Lower leg skin (tissue), 4 donors: Measurements from ENCODE around the gene DDX11. TPM values are rescaled to one million over a fixed set of nuclear protein-coding genes. Genes with fewer than 3 reads are reported as not detected.
"Not testable (repeated sequence)": the region's sequence is repeated elsewhere in the genome, so short reads cannot be mapped to it uniquely, and the experiment has no call there.

Experiments
- DNase-seq, 2 donors: peaks; one replicate each; pipeline ENCODE4 v3.0.0-alpha.2; 2019; ENCODE audit warnings: low spot score in 2 of 2
- H3K4me3 ChIP-seq: fragments of 200-600 bp; sonication (generic); 2 replicates; pipeline ENCODE4 v1.5.1; 2017; ENCODE audit warnings: mild to moderate bottlenecking, low read depth; ENCODE audit not compliant: poor library complexity, severe bottlenecking
- POLR2A ChIP-seq, 2 donors: fragments of 450-650 bp; IDR thresholded peaks; one replicate each; pipeline ENCODE4 v1.6.1; 2016 to 2017; ENCODE audit warnings: antibody characterized with exemption in 2 of 2, mild to moderate bottlenecking in 1 of 2, moderate library complexity in 1 of 2
- WGBS, 2 donors: methylation state at CpG; one replicate each; pipeline ENCODE4 v1.1.5; 2018; 5-methylcytosine and 5-hydroxymethylcytosine counted together
- intact Hi-C: fragments of 100-400 bp; cut with DNase I; formaldehyde crosslinking; loops from one replicate; pipeline ENCODE4 v1.15.0; 2023; ENCODE audit warnings: low total_unique reads
- total RNA-seq, 4 donors: library from RNA; depleted of rRNA; stranded (reverse); fragments of >200 nt; gene quantifications; one replicate each; pipeline ENCODE4 v1.1.0, GENCODE V29; 2016
- TF ChIP-seq, protein P1 (sequence below), 3 donors: fragments of 450-650 bp; IDR thresholded peaks; one replicate each; pipeline ENCODE4 v1.5.1; 2016; ENCODE audit warnings: antibody characterized with exemption in 3 of 3, mild to moderate bottlenecking in 3 of 3, moderate library complexity in 2 of 3

The DDX11 gene
- total RNA-seq, 4 donors from 2014 or later = 23.5 to 26.8 (median 25.7) TPM

DNA sequence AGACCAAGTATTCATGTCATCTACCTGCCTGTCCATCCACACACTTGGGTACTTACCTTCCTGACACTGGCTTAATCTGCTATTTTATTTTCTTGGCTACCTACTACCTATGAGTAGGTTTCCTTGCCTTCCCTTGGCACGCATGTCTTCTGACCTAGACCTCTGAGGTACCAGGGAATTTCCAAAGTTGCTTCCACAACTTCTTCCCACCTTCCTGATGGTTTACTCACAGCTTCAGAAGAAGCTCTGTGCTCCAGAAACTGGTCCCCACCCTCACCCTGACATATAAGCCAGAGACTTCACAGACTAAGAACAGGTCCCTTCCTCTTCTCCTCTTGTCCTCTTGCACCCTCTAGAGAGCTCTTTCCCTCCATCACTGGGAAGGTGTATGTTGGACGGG lies 35.7 kb upstream of the DDX11 start:
- WGBS, 2 donors = 91 to 95% methylated on average over 2 of the region's 2 CpGs
- intact Hi-C loops = no loop called here
- DNase-seq = no peak
- TF ChIP-seq, protein P1, sequence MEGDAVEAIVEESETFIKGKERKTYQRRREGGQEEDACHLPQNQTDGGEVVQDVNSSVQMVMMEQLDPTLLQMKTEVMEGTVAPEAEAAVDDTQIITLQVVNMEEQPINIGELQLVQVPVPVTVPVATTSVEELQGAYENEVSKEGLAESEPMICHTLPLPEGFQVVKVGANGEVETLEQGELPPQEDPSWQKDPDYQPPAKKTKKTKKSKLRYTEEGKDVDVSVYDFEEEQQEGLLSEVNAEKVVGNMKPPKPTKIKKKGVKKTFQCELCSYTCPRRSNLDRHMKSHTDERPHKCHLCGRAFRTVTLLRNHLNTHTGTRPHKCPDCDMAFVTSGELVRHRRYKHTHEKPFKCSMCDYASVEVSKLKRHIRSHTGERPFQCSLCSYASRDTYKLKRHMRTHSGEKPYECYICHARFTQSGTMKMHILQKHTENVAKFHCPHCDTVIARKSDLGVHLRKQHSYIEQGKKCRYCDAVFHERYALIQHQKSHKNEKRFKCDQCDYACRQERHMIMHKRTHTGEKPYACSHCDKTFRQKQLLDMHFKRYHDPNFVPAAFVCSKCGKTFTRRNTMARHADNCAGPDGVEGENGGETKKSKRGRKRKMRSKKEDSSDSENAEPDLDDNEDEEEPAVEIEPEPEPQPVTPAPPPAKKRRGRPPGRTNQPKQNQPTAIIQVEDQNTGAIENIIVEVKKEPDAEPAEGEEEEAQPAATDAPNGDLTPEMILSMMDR (IDR thresholded peaks at IDR 0.05) = no peak
- no peak for TF ChIP-seq POLR2A (IDR thresholded peaks at IDR 0.05)
- H3K4me3 ChIP-seq = no peak overlapping the region

DNA sequence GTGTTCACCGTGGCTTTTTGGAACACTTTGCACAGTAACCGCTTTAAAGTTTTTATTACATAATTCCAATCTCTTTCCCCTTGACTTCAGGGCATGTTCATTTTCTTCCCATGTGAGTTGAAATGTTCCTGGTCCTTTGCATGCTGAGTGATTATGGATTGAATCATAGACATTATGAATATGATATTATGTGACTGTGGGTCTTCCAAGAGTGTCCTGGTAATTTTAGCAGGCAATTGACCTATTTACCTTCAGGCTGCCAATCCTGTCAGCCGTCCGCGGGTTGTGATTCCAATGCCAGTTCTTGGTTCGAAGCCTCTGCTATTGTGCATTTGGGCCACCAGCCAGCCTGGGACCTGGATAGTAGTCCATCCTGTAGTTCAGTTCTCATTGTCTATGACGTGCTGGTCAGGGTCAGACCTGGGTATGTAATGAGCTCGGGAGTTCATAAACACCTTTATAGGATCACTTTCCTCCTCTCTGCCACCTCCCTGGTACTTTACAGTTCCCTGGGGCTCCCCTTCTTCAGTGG lies 32.6 kb upstream of the DDX11 start:
- WGBS, 2 donors = 72 to 88% methylated on average over 8 of the region's 8 CpGs
- TF ChIP-seq, protein P1 (IDR thresholded peaks at IDR 0.05) = no peak
- H3K4me3 ChIP-seq = no peak overlapping the region
- intact Hi-C loops = no loop called here
- peak in 1 of 2 donors; percentile 26 for DNase-seq

GRCh38 chr12:31050143-31050542 lies 23.5 kb upstream of the DDX11 start:
- H3K4me3 ChIP-seq, intact Hi-C loops, DNase-seq: not testable (repeated sequence)
- WGBS, 2 donors = 91 to 97% methylated on average over 2 of the region's 2 CpGs

GRCh38 chr12:31050548-31050947 lies 23.1 kb upstream of the DDX11 start:
- intact Hi-C loops, H3K4me3 ChIP-seq: not testable (repeated sequence)
- WGBS, 2 donors = 84% methylated on average over 7 of the region's 7 CpGs
- DNase-seq = peak in 1 of 2 donors; percentile 45

GRCh38 chr12:31051692-31052091 lies 22.0 kb upstream of the DDX11 start:
- intact Hi-C loops, DNase-seq, H3K4me3 ChIP-seq: not testable (repeated sequence)
- 69 to 77% methylated on average over 5 of the region's 5 CpGs for WGBS, 2 donors

DNA sequence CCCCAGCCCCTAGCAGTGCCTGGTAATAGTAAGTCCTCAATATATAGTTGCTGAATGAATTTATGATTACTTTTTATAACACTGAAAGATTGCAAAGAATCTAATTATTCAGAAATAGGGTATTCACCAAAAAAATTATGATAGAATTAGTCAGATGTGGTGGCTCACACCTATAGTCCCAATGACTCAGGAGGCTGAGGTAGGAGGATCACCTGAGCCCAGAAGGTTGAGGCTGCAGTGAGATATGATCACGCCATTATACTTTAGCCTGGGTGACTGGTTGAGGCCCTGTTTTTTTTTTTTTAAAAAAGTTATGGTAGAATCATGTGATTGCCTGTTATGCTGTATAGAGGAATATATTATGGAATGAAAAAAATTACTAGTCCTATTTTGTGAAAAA lies 21.5 kb upstream of the DDX11 start:
- H3K4me3 ChIP-seq, intact Hi-C loops, DNase-seq: not testable (repeated sequence)
- WGBS, 2 donors = 93 to 97% methylated on average over 1 of the region's 1 CpG

DNA sequence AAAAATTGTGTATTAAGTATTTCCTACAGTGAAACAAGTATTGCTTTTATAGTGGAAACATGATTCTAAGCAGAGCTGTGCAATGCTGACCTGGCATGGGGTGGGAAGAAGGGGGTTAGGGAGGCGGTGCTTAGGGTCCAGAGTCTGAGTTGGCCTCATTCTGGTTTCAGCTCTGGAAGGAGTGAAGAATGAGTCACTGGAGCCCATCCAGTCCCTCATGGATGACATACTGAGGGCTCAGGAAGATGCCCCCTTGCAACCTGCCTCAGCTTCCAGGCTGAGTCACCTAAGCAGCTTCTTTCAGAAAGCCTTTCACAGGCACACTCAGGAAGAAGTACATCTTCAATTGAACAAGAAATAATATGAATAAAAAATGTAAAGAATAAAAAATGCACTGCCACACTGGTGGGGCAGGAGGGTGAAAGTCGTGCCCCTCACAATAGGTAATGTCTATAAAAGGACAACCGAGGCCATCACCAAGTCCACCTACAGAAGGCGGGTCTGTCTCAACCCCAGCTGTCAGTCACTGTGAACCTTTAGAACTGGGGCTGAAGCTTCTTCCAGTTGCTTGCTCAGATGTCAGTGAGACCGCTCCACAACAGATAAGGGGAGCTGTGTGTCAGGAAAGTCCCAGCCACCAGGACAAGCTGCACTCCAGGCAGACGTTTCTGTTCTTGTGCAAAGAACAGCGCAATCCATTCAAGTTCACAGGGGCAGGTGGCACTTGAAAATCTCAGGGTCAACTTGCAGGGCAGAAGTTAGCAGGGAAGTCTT lies 20.8 kb upstream of the DDX11 start:
- intact Hi-C loops, H3K4me3 ChIP-seq, DNase-seq: not testable (repeated sequence)
- WGBS, 2 donors = 90 to 91% methylated on average over 7 of the region's 7 CpGs

DNA sequence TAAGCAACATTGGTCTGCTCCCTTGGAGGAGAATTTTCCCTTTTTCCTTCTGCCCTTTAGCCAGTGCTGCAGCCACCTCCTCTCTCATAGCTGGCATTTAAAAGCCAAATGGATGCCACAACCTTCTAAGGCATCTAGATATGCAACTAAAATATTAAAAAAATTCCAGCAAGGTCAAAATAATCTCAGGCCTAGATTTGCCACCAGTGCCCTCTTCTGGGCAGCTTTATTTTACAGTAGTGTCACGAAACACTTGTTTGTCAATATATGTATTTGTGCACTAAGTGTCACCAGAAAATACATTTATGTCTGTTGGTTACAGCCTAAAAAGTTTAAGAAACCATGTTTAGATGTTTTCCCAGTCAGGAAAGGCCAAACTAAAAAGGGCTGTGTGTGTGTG lies 19.7 kb upstream of the DDX11 start:
- DNase-seq, H3K4me3 ChIP-seq, intact Hi-C loops: not testable (repeated sequence)
- WGBS, 2 donors = 86 to 94% methylated on average over 1 of the region's 1 CpG

- intact Hi-C loops = no loop called here
- TF ChIP-seq POLR2A (IDR thresholded peaks at IDR 0.05) = no peak
- TF ChIP-seq, protein P1 (IDR thresholded peaks at IDR 0.05) = no peak
These were observed 16.0 kb upstream of the DDX11 start for GRCh38 chr12:31057671-31058070.

DNA sequence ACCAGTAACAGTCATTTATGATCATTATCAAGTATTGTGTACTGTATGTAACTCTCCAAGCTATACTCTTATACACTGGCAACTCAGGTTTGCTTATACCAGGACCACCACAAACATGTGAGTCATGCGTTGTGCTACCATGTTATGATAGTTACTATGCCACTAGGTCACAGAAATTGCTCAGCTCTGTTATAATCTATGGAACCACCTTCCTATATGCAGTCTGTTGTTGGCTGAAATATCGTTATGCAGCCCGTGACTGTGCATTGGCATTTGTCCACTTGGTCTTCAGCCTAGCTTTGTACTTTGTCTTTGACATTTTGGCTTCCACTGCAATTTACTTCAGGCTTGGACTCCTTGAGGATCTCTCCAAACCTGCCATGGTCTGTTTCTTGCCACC lies 7.5 kb upstream of the DDX11 start:
- intact Hi-C loops, H3K4me3 ChIP-seq: not testable (repeated sequence)
- WGBS, 2 donors = 47 to 64% methylated on average over 3 of the region's 3 CpGs
- peak in 1 of 2 donors; percentile 37 for DNase-seq

More at GRCh38 chr12:31057671-31058070, 16.0 kb upstream of the DDX11 start:
- WGBS, 2 donors = 73 to 77% methylated on average over 4 of the region's 4 CpGs
- no peak overlapping the region for H3K4me3 ChIP-seq
- DNase-seq = no peak

DNA sequence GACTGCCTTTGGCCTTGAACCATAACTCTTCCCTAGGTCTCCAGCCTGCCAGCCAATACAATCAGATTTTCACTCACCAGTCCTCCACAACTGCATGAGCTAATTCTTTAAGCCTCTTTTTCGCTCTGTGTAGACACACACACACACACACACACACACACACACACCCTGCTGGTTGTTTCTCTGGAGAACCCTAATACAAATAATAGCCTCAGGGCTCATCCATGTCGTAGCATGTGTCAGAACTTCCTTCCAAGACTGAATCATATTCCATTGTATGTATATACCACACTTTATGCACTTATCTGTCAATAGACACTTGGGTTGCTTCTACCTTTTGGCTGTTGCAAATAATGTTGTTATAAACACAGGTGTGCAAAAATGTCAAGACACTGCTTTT lies 6.0 kb upstream of the DDX11 start:
- DNase-seq = peak; percentile 34 to 63
- 47 to 60% methylated on average over 2 of the region's 2 CpGs for WGBS, 2 donors
- intact Hi-C loops, H3K4me3 ChIP-seq: not testable (repeated sequence)
